Activated naive CD8-positive, alpha-beta T cell treated with anti-CD3 and anti-CD28 coated beads for 36 hours (primary cell): ENCODE data around the gene FOSB. TPM values are rescaled to one million over a fixed set of nuclear protein-coding genes. Genes with fewer than 3 reads are reported as not detected.

Experiments used
- DNase-seq: peaks from one replicate; pipeline ENCODE4 v3.0.0; 2021
- H3K27ac Mint-ChIP-seq: one replicate; pipeline ENCODE4 v1.8.0; 2022; ENCODE audit warnings: mild to moderate bottlenecking, moderate library complexity, mixed read lengths
- H3K27me3 Mint-ChIP-seq: one replicate; pipeline ENCODE4 v1.8.0; 2022; ENCODE audit warnings: mild to moderate bottlenecking, mixed read lengths
- H3K36me3 Mint-ChIP-seq: one replicate; pipeline ENCODE4 v1.8.0; 2021; ENCODE audit warnings: mild to moderate bottlenecking, mixed read lengths
- H3K4me1 Mint-ChIP-seq: one replicate; pipeline ENCODE4 v1.8.0; 2021; ENCODE audit warnings: mixed read lengths
- H3K4me3 Mint-ChIP-seq: one replicate; pipeline ENCODE4 v1.8.0; 2022; ENCODE audit warnings: mild to moderate bottlenecking, moderate library complexity, mixed read lengths
- H3K9me3 Mint-ChIP-seq: one replicate; pipeline ENCODE4 v1.8.0; 2022; ENCODE audit warnings: mixed read lengths
- total RNA-seq, 2 experiments: library from RNA; stranded (reverse); gene quantifications; one replicate each; pipeline ENCODE4 v1.2.3, GENCODE V29; 2021

FOSB gene
- total RNA-seq, 2 experiments from 2014 or later = 9.7 to 10.5 TPM

DNA sequence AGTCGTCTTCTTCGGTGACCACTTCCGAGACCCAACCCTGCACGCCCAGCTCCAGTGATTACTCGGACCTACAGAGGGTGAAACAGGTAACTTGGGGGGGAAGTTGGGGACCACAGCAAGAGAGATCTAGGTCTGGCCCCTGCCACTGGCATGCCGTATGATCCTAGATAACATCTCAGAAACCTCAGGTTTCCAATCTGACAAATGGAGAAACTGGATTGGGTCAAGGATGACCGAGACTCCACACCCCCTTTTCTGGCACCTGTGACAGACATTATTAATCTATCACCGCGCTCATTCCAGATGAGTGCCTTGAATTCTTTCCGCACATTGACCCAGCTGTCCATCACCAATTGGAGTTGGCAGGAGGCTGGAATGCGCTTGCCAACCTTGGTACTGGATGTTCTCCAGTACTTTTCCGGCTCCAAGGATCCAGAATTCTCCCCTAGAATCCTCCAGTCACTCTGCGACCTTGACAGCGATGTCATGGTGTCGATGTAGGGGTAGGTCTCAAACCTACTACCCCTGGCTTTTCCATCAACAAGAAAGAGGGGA lies 56.9 kb downstream of the FOSB start:
- Mint-ChIP-seq H3K4me3 (no peak overlapping the region), H3K36me3 (peaks cover 28% of the 10 kb centered on the region), H3K27me3 (no peaks in the 10 kb centered on the region), H3K9me3 (no peaks in the 10 kb centered on the region), H3K4me1 (peaks cover 20% of the 10 kb centered on the region), H3K27ac (no peak overlapping the region)
- no peak for DNase-seq

Other genes starting within 250 kb of the FOSB start
- gene EXOC3L2, start 222.6 kb upstream of the FOSB start, total RNA-seq = not detected
- gene MARK4, start 216.7 kb upstream of the FOSB start, total RNA-seq = 10 to 100 TPM; 12.6 to 14.9 TPM
- gene CKM, start 145.1 kb upstream of the FOSB start, total RNA-seq = not detected
- gene KLC3, start 127.2 kb upstream of the FOSB start, total RNA-seq = not detected
- gene ERCC2, start 97.4 kb upstream of the FOSB start, total RNA-seq = 10 to 100 TPM; 25.5 to 29.1 TPM
- gene PPP1R13L, start 62.9 kb upstream of the FOSB start, total RNA-seq = 1 to 10 TPM; 3.6 to 4.7 TPM
- gene POLR1G, start 61.4 kb upstream of the FOSB start, total RNA-seq = 10 to 100 TPM; 27.0 to 27.1 TPM
- 10 to 100 TPM; 50.0 to 53.2 TPM for gene ERCC1, start 44.1 kb upstream of the FOSB start, total RNA-seq
- 1 to 10 TPM; 1.3 to 1.8 TPM for gene RTN2, start 29.1 kb downstream of the FOSB start, total RNA-seq
- 1 to 10 TPM; 1.4 to 1.9 TPM for gene PPM1N, start 30.4 kb downstream of the FOSB start, total RNA-seq
- gene VASP, start 39.5 kb downstream of the FOSB start, total RNA-seq = 100 to 1,000 TPM; 133 to 134 TPM
- 10 to 100 TPM; 14.7 to 15.1 TPM for gene OPA3, start 116.8 kb downstream of the FOSB start, total RNA-seq
- gene GPR4, start 134.2 kb downstream of the FOSB start, total RNA-seq = not detected
- 10 to 100 TPM; 94.4 to 98.8 TPM for gene EML2, start 171.4 kb downstream of the FOSB start, total RNA-seq
- 1 to 10 TPM; 1.4 to 1.7 TPM for gene GIPR, start 200.2 kb downstream of the FOSB start, total RNA-seq
- gene SNRPD2, start 224.0 kb downstream of the FOSB start, total RNA-seq = 100 to 1,000 TPM; 818 to 852 TPM
- 10 to 100 TPM; 16.4 to 16.7 TPM for gene QPCTL, start 224.7 kb downstream of the FOSB start, total RNA-seq